ENCODE measurements around the gene MS4A3. TPM values are rescaled to one million over a fixed set of nuclear protein-coding genes. Genes with fewer than 3 reads are reported as not detected.

Gene MS4A3
- total RNA-seq, 3 donors from 2014 or later = not detected

GRCh38 chr11:60119710-60120109 is 63.2 kb downstream of the MS4A3 start:
- no peaks in the 10 kb centered on the region for H3K4me1 ChIP-seq (ENCODE audit: low read depth)
- ATAC-seq = no peak
- no peaks in the 10 kb centered on the region for H3K9me3 ChIP-seq
- intact Hi-C loops (cut with DNase I, micrococcal nuclease) = no loop called here
- no peak overlapping the region for H3K4me3 ChIP-seq
- no peaks in the 10 kb centered on the region for H3K36me3 ChIP-seq (ENCODE audit: low read depth)
- TF ChIP-seq CTCF (IDR thresholded peaks at IDR 0.05) = no peak
- DNase-seq = no peak

Other genes with a start within 250 kb of the MS4A3 start
- gene MRPL16, start 245.9 kb upstream of the MS4A3 start, total RNA-seq = 10 to 100 TPM; 38.8 to 54.3 (median 51.5) TPM
- under 1 TPM in 2 of 3 donors, not detected in 1; 0.49 to 0.63 TPM for gene CBLIF, start 211.2 kb upstream of the MS4A3 start, total RNA-seq
- gene TCN1, start 190.2 kb upstream of the MS4A3 start, total RNA-seq = 1 to 10 TPM in 1 of 3 donors, not detected in 2; 1.7 TPM
- gene OOSP3, start 177.9 kb upstream of the MS4A3 start, total RNA-seq = under 1 TPM in 2 of 3 donors, not detected in 1; 0.36 to 0.61 TPM
- not detected for gene OOSP1, start 118.2 kb upstream of the MS4A3 start, total RNA-seq
- not detected for gene OOSP4A, start 92.6 kb upstream of the MS4A3 start, total RNA-seq
- gene OOSP4B, start 39.5 kb upstream of the MS4A3 start, total RNA-seq = not detected
- gene OOSP2, start 16.3 kb upstream of the MS4A3 start, total RNA-seq = not detected
- gene MS4A2, start 32.0 kb downstream of the MS4A3 start, total RNA-seq = 1 to 10 TPM in 2 of 3 donors, under 1 TPM in 1; 0.90 to 4.1 (median 3.5) TPM
- 10 to 100 TPM; 21.0 to 87.2 (median 85.8) TPM for gene MS4A6A, start 126.4 kb downstream of the MS4A3 start, total RNA-seq
- 1 to 10 TPM; 1.3 to 6.6 (median 1.7) TPM for gene MS4A4E, start 186.5 kb downstream of the MS4A3 start, total RNA-seq
- 10 to 100 TPM in 2 of 3 donors, 1 to 10 TPM in 1; 4.0 to 31.9 (median 20.2) TPM for gene MS4A4A, start 224.0 kb downstream of the MS4A3 start, total RNA-seq

Measured in mucosa of descending colon (tissue), 3 donors.